ENCODE data around the gene SLC25A10.

SLC25A10 gene

DNA sequence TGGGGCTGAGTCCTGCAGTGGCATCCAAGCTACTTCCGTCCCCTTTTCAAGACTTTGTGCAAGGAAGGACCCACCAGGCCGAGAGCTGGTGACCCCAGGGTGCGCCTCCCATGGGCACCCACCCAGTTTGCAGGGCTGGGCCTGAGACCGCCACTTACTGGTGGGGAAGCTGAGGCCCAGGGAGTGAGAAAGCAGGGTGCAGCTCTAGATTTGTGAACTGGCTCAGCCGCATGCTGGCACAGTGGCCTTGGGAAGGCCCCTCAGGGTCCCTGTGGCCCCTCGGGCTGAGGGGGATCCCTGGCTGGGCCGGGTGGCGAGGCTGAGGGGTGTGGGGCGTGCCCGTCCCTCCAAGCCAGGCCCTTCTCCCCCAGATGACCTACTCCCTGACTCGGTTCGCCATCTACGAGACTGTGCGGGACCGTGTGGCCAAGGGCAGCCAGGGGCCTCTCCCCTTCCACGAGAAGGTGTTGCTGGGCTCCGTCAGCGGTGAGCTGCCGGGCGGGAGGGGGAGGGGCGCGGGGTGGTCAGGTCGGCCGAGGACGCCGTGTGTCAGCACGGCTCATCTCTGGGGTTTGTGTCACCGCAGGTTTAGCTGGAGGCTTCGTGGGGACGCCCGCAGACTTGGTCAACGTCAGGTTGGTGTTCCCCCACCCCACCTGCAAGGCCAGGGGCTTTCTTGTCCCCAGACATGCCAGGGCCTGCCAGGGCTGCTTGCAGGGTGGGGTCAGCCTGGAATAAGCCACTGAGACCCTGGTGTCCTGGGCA, 3.2 kb downstream of the SLC25A10 start:
- no peak overlapping the region for H3K4me3 ChIP-seq (ENCODE audit: low read depth, low read length)
- in situ Hi-C loops (cut with HindIII; ENCODE audit: low sequenced_read_pairs) = no loop called here
- no peak for DNase-seq (ENCODE audit: low read depth)
- TF ChIP-seq, protein P1, sequence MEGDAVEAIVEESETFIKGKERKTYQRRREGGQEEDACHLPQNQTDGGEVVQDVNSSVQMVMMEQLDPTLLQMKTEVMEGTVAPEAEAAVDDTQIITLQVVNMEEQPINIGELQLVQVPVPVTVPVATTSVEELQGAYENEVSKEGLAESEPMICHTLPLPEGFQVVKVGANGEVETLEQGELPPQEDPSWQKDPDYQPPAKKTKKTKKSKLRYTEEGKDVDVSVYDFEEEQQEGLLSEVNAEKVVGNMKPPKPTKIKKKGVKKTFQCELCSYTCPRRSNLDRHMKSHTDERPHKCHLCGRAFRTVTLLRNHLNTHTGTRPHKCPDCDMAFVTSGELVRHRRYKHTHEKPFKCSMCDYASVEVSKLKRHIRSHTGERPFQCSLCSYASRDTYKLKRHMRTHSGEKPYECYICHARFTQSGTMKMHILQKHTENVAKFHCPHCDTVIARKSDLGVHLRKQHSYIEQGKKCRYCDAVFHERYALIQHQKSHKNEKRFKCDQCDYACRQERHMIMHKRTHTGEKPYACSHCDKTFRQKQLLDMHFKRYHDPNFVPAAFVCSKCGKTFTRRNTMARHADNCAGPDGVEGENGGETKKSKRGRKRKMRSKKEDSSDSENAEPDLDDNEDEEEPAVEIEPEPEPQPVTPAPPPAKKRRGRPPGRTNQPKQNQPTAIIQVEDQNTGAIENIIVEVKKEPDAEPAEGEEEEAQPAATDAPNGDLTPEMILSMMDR (IDR thresholded peaks at IDR 0.05; ENCODE audit: low read depth, low read length, missing control alignments) = no peak

DNA sequence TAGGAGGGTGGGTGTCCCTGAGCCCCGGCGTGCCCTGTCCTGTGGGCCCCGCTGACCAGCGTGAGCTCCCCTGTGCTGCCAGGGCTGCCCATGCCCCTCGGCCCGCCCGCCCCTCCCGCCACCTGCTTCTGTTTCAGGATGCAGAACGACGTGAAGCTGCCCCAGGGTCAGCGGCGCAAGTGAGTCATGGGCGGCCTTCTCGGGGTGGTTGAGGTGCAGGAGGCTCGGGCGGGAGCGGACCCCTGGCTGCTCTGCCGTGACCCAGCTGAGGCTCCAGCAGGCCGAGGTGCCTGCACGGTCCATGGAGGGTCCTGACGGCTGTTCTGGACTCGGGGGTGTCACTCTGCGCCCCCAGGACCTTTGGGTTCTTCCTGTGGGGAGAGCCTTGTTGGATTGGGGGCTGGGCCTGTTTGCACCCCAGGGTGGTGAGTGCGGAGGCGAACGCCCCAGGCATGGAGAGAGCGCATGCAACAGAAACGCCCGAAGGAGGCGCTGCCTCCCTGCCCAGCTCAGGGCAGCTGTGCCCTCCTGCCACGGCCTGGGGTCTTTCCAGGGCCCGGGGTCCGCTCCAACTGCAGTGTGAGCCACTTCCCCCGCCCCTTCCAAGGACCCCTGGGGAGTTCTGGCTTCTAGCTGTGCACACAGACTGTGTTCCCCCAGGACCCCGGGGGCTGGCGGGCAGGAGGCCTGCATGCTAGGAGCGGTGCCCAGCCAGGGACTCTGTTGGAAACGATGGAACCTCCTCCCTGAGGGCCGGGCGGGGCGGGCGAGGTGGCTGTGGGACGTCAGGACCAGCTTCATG, 4.0 kb downstream of the SLC25A10 start:
- no peak for DNase-seq (ENCODE audit: low read depth)
- TF ChIP-seq, protein P1 (IDR thresholded peaks at IDR 0.05; ENCODE audit: low read depth, low read length, missing control alignments) = no peak
- H3K4me3 ChIP-seq (ENCODE audit: low read depth, low read length) = no peak overlapping the region
- in situ Hi-C loops (cut with HindIII; ENCODE audit: low sequenced_read_pairs) = no loop called here

DNA sequence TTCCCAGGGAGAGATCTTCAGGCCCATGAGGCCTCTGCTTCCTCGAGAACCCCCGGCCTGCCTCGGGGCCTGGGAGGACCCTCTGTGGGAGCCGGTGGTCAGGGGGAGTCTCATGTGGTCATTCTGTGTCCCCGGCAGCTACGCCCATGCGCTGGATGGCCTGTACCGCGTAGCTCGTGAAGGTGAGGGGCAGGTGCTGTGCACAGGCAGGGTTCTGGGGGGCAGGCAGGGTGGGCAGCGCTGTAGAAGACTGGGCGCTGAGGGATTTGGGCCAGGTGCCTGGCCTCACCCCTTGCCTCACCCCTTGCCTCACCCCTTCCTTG, 4.6 kb downstream of the SLC25A10 start:
- no peak for DNase-seq (ENCODE audit: low read depth)
- TF ChIP-seq, protein P1 (IDR thresholded peaks at IDR 0.05; ENCODE audit: low read depth, low read length, missing control alignments) = no peak
- in situ Hi-C loops (cut with HindIII; ENCODE audit: low sequenced_read_pairs) = no loop called here
- no peak overlapping the region for H3K4me3 ChIP-seq (ENCODE audit: low read depth, low read length)

DNA sequence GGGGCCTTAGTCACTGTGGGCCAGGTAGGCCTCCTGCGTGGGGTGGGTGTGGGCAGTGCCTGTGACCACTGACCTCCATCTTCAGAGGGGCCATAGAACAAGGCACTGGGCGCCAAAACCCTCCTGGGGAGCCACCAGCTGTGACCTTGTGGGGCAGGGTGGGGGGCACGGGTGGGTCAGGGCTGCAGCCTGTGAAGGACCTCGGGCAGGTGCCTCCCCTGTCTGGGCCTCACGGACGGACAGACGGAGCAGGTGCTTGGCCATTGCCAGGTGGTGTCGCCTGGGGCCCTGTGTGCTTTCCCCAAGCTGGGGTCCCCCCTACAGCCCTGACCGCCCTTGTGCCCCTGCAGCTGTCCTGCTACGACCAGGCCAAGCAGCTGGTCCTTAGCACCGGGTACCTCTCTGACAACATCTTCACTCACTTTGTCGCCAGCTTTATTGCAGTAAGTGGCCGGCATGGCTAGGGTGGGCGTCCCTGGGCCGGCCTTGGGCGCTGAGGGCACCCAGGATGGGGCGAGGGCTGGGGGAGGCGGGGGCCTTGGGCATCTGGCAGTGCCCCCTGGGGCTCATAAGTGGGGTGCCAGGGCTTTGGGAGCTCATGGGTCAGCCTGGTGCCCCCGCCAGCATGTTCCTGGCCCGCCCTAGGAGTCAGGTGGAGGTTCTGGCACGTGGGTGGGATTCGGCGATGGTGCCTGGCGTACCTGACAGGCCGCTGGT, 5.1 kb downstream of the SLC25A10 start:
- TF ChIP-seq, protein P1 (IDR thresholded peaks at IDR 0.05; ENCODE audit: low read depth, low read length, missing control alignments) = no peak
- in situ Hi-C loops (cut with HindIII; ENCODE audit: low sequenced_read_pairs) = no loop called here
- H3K4me3 ChIP-seq (ENCODE audit: low read depth, low read length) = no peak overlapping the region
- DNase-seq (ENCODE audit: low read depth) = no peak

DNA sequence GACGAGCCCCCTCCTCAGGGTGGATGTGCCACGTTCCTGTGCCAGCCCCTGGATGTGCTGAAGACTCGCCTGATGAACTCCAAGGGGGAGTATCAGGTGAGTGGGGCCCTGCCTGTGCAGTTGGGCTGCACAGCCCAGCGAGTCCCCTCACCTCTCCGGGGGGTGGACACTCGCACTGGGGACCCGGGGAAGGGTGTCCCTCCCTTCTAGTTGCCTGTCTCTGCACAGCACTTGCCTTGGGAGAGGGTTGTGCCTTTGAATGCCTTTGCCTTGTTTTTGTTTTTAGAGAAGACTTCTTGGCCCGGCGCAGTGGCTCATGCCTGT, 5.6 kb downstream of the SLC25A10 start:
- in situ Hi-C loops (cut with HindIII; ENCODE audit: low sequenced_read_pairs) = no loop called here
- DNase-seq (ENCODE audit: low read depth) = no peak
- TF ChIP-seq, protein P1 (IDR thresholded peaks at IDR 0.05; ENCODE audit: low read depth, low read length, missing control alignments) = no peak
- H3K4me3 ChIP-seq (ENCODE audit: low read depth, low read length) = no peak overlapping the region

DNA sequence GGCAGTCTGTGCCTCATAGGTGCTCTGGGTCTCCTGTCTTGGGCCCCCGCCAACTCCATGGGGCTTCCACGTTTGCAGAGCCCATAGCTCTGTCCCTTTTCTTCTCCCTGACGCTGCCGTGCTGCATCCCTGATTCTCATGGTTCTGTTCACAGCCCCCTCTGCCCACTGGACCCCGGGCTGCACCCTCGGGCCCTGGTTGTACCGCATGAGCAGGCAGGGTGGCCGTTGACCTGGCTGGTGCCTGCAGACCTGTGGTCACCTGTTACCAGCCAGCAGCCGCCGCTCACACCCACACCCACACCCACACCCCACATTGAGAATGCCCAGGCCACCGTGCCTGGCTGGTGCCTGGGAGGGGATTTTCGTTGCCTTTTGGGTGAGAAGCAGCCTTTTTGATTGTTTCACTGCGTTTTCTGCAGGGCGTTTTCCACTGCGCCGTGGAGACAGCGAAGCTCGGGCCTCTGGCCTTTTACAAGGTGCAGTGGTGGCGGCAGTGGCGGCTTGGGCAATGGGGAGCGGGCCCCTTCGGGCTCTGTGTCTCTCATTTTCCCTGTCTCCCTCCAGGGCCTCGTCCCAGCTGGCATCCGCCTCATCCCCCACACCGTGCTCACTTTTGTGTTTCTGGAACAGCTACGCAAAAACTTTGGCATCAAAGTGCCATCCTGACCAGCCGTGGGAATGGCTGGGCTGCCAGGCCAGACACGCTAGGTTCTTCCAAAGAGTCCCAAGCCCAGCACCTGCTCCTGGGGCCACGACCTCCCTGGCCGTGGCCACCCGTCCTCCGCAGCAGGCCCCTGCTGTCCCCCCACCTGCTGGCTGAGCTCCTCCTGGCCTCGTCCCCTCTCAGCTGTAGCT, 7.6 kb downstream of the SLC25A10 start:
- in situ Hi-C loops (cut with HindIII; ENCODE audit: low sequenced_read_pairs) = no loop called here
- TF ChIP-seq, protein P1 (IDR thresholded peaks at IDR 0.05; ENCODE audit: low read depth, low read length, missing control alignments) = no peak
- no peak overlapping the region for H3K4me3 ChIP-seq (ENCODE audit: low read depth, low read length)
- no peak for DNase-seq (ENCODE audit: low read depth)
